K562 (cell line): ENCODE measurements around the gene HOXC11. TPM values are rescaled to one million over a fixed set of nuclear protein-coding genes. Genes with fewer than 3 reads are reported as not detected.

Source experiments
- ATAC-seq: fragments of 200-7000 bp; cut with Tn5 transposase; 3 replicates; pipeline ENCODE4 v1.9.1; 2020; ENCODE audit warnings: moderate library complexity
- BruUV-seq: library from RNA; stranded (reverse); fragments of 400-500 nt; replicated peaks from 2 replicates; lab custom pipeline; 2021; lab: Mats Ljungman, UMichigan
- CTCF ChIA-PET: fragments of 300-600 bp; formaldehyde crosslinking; extraction: SDS; loops from one replicate; lab custom pipeline; 2021; ENCODE audit warnings: low intra/inter-chr PET ratio; lab: Yijun Ruan, JAX
- POLR2A ChIA-PET: fragments of 300-600, 350-650 bp; sonication (Branson Sonifier 250); formaldehyde crosslinking; extraction: SDS; loops from one replicate; lab custom pipeline; 2021; ENCODE audit warnings: antibody characterized with exemption, inconsistent platforms; lab: Yijun Ruan, JAX
- DNase-seq, 4 experiments: peaks; one replicate each; pipeline versions ENCODE4 v3.0.0 to v3.0.0-alpha.2; 2011 to 2018; ENCODE audit warnings: low spot score in 3 of 4, mixed read lengths in 3 of 4; ENCODE audit errors: extremely low read depth in 1 of 4
- FAIRE-seq: peaks from 2 replicates; lab custom pipeline; 2011; peaks lifted over from hg19 to GRCh38; lab: Jason Lieb, UNC
- H2AFZ ChIP-seq: 2 replicates; pipeline ENCODE4 v1.6.0; 2011; ENCODE audit warnings: low read depth, low read length, control low read depth, inconsistent platforms
- H3K27ac ChIP-seq: fragments of 200-600 bp; 3 replicates; pipeline ENCODE4 v1.8.0; 2011; ENCODE audit warnings: low read depth, mild to moderate bottlenecking, control low read depth, inconsistent platforms, low read length, moderate library complexity, mixed read lengths; ENCODE audit errors: extremely low read depth
- H3K27me3 ChIP-seq, 2 experiments: fragments of 300-600 bp in 1 of 2; 2 replicates in 1 of 2; 3 replicates in 1 of 2; pipeline versions ENCODE4 v1.6.0 to v1.8.0; 2011; ENCODE audit warnings: inconsistent platforms in 2 of 2, low read length in 2 of 2, mild to moderate bottlenecking in 1 of 2, mixed read lengths in 1 of 2, moderate library complexity in 1 of 2; ENCODE audit not compliant: control insufficient read depth in 2 of 2, insufficient read depth in 2 of 2
- H3K36me3 ChIP-seq: fragments of 300-600 bp; 3 replicates; pipeline ENCODE4 v1.8.0; 2011; ENCODE audit warnings: mild to moderate bottlenecking, low read length, inconsistent platforms; ENCODE audit not compliant: control insufficient read depth, insufficient read depth
- H3K4me1 ChIP-seq, 2 experiments: fragments of 200-600 bp in 1 of 2; replicated peaks in 1 of 2; 2 replicates in 1 of 2; 3 replicates in 1 of 2; pipeline versions ENCODE4 v1.5.1 to v1.8.0; 2011; ENCODE audit warnings: inconsistent platforms in 2 of 2, low read length in 2 of 2, mild to moderate bottlenecking in 1 of 2, mixed read lengths in 1 of 2, moderate library complexity in 1 of 2; ENCODE audit not compliant: control insufficient read depth in 2 of 2, insufficient read depth in 2 of 2
- H3K4me2 ChIP-seq: 2 replicates; pipeline ENCODE4 v1.6.1; 2011; ENCODE audit warnings: low read length, control low read depth, inconsistent platforms, mixed read lengths; ENCODE audit not compliant: insufficient read depth
- H3K4me3 ChIP-seq: fragments of 200-600 bp; sonication (generic), shearing (Covaris generic); 2 replicates; pipeline ENCODE4 v1.5.1; 2016; ENCODE audit warnings: control low read depth, inconsistent platforms
- H3K79me2 ChIP-seq: fragments of 200-600 bp; 3 replicates; pipeline ENCODE4 v1.8.0; 2011; ENCODE audit warnings: low read length, inconsistent platforms; ENCODE audit not compliant: control insufficient read depth, insufficient read depth
- H3K9ac ChIP-seq, 2 experiments: 2 replicates each; pipeline versions ENCODE4 v1.6.0 to v1.6.1; 2011; ENCODE audit warnings: low read depth in 2 of 2, low read length in 2 of 2, control low read depth in 1 of 2, inconsistent platforms in 1 of 2, mild to moderate bottlenecking in 1 of 2, mixed read lengths in 1 of 2; ENCODE audit not compliant: insufficient read depth in 1 of 2
- H3K9me1 ChIP-seq: one replicate; pipeline ENCODE4 v1.6.0; 2011; ENCODE audit warnings: inconsistent platforms, mild to moderate bottlenecking, low read length, moderate library complexity; ENCODE audit not compliant: control insufficient read depth, insufficient read depth
- H3K9me3 ChIP-seq: replicated peaks from 2 replicates; pipeline ENCODE4 v1.5.1; 2011; ENCODE audit warnings: low read depth, low read length, inconsistent platforms; ENCODE audit not compliant: control insufficient read depth, insufficient read depth
- H4K20me1 ChIP-seq: replicated peaks from 2 replicates; pipeline ENCODE4 v1.6.1; 2011; ENCODE audit warnings: low read length, inconsistent platforms, mixed read lengths; ENCODE audit not compliant: control insufficient read depth, insufficient read depth
- ARID4B ChIP-seq: sonication (generic); formaldehyde crosslinking; IDR thresholded peaks from 2 replicates; pipeline ENCODE4 v1.8.0; 2022; ENCODE audit warnings: mild to moderate bottlenecking, missing genetic modification reagents
- KAT7 ChIP-seq: sonication (generic); formaldehyde crosslinking; IDR thresholded peaks from 2 replicates; pipeline ENCODE4 v1.8.0; 2022; ENCODE audit warnings: missing genetic modification reagents, mild to moderate bottlenecking, borderline replicate concordance
- SREBF2 ChIP-seq: sonication (generic); formaldehyde crosslinking; IDR thresholded peaks from 2 replicates; pipeline ENCODE4 v1.4.0; 2020; ENCODE audit warnings: mild to moderate bottlenecking, missing genetic modification reagents
- TAF7 ChIP-seq: fragments of 450-650 bp; IDR thresholded peaks from 2 replicates; pipeline ENCODE4 v1.6.1; 2016; ENCODE audit warnings: missing genetic modification characterization, missing compliant biosample characterization
- WGBS: fragments of 100-300 bp; shearing (Covaris generic); methylation state at CpG from one replicate; pipeline ENCODE4 v1.1.6; 2016; ENCODE audit warnings: low coverage, mixed read lengths; ENCODE audit not compliant: insufficient coverage; ENCODE audit errors: missing lambda C conversion rate; 5-methylcytosine and 5-hydroxymethylcytosine counted together
- in situ Hi-C: fragments of 300-500 bp; cut with MboI; formaldehyde crosslinking; loops from 4 replicates; pipeline ENCODE4 v1.15.0; 2018; ENCODE audit warnings: inconsistent platforms, mixed read lengths
- intact Hi-C: fragments of 100-400 bp; cut with micrococcal nuclease; formaldehyde crosslinking; loops from 2 replicates; pipeline ENCODE4 v1.14.2; 2022
- polyA plus RNA-seq, 8 experiments: library from polyadenylated mRNA; depleted of rRNA in 4 of 8; stranded (reverse) in 5 of 8; unstranded in 3 of 8; fragments of >200 nt; fragmentation: Nextera tagmentation in 2 of 8; fragmentation: Illumina TruSeq in 1 of 8; extraction: Ambion mirVana in 2 of 8; extraction: Trizol in 1 of 8; gene quantifications; 2 replicates each; pipeline versions ENCODE4 v1.2.1 to v1.2.3, GENCODE V29; 2011 to 2014; ENCODE audit warnings: inconsistent platforms in 1 of 8, missing spikeins in 1 of 8
- total RNA-seq, 7 experiments: library from RNA; depleted of rRNA in 6 of 7; stranded (reverse); fragments of >200 nt in 6 of 7; fragmentation: Illumina TruSeq in 2 of 7; extraction: Trizol in 2 of 7; gene quantifications; 2 replicates each; pipeline versions ENCODE4 v1.2.1 to v1.2.3, GENCODE V29; 2011 to 2021; ENCODE audit warnings: low replicate concordance in 1 of 7

HOXC11 gene
- total and polyA plus RNA-seq, 9 of the 15 experiments (the other 6 are each of a cell fraction or from before 2014, with no cell fraction given) = not detected

DNA sequence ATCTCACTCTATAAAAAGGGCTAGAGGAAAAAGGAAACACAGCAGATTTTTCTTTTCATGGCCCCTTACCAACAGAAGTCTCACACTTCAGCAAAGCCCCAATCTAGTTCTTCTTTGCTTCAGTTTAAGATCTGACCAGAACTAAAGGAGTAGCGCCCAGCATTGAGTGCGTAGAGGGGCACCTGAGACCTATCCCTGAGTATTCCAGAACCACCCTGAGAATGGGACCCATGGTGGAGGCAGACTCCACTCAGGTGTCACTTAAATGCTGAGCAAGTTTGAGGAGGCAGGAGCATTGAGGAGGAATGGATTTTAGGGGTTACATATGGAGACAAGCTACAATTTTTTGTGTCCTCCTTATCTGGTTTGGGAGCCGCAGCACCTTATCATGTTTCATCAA is 1.8 kb upstream of the HOXC11 start:
- H3K27me3 ChIP-seq = peaks cover 68 to 89% of the 10 kb centered on the region in 2 experiments
- POLR2A ChIA-PET = interaction anchor here (1.4 kb wide), 1 partner anchor 25 kb away, joined by 4 read pairs; no protein-coding TSS in a partner anchor
- no peaks in the 10 kb centered on the region for H3K9me3 ChIP-seq
- no TSS peak for BruUV-seq
- in situ Hi-C loops = no loop called here
- peaks cover 5% of the 10 kb centered on the region for H4K20me1 ChIP-seq
- no peak overlapping the region for H3K4me3 ChIP-seq
- CTCF ChIA-PET = no interaction called here
- no peak overlapping the region for H3K9ac ChIP-seq
- WGBS = 0% methylated on average over 3 of the region's 3 CpGs
- DNase-seq (no peak), FAIRE-seq (no peak), ATAC-seq (no peak)
- no peaks in the 10 kb centered on the region for H3K9me1 ChIP-seq
- no peak overlapping the region for H2AFZ ChIP-seq
- H3K4me1 ChIP-seq = peaks cover 0 to 27% of the 10 kb centered on the region in 2 experiments; a peak in 2 of 5 replicates
- H3K27ac ChIP-seq = no peak overlapping the region
- H3K36me3 ChIP-seq = no peaks in the 10 kb centered on the region
- no peaks in the 10 kb centered on the region for H3K79me2 ChIP-seq
- intact Hi-C loops = no loop called here
- no peak for TF ChIP-seq TAF7 (tag)
- TF ChIP-seq KAT7 (CRISPR knock-in tag) = no peak
- no peak overlapping the region for H3K4me2 ChIP-seq

- intact Hi-C loops (no loop called here), in situ Hi-C loops (no loop called here)
- 0% methylated on average over 2 of the region's 2 CpGs for WGBS
- Histone ChIP-seq H3K27ac (no peak overlapping the region), H3K4me2 (no peak overlapping the region), H3K9ac (no peak overlapping the region), H3K79me2 (no peaks in the 10 kb centered on the region), H3K4me1 (peaks cover 0 to 26% of the 10 kb centered on the region in 2 experiments; a peak in 2 of 5 replicates), H3K9me1 (no peaks in the 10 kb centered on the region), H2AFZ (no peak overlapping the region), H3K27me3 (peaks cover 63 to 89% of the 10 kb centered on the region in 2 experiments), H3K9me3 (no peaks in the 10 kb centered on the region), H3K4me3 (no peak overlapping the region), H3K36me3 (no peaks in the 10 kb centered on the region), H4K20me1 (peaks cover 5% of the 10 kb centered on the region)
- DNase-seq = no peak
- ATAC-seq = no peak
- no peak for TF ChIP-seq ARID4B (CRISPR knock-in tag)
- TF ChIP-seq SREBF2 (CRISPR knock-in tag) = no peak
- FAIRE-seq = no peak
- BruUV-seq = no TSS peak
- ChIA-PET CTCF (no interaction called here), POLR2A (interaction anchor here (0.6 to 1.4 kb wide), 3 partner anchors 17 to 153 kb away, joined by 4 read pairs; no protein-coding TSS in a partner anchor)
These were observed 1.2 kb upstream of the HOXC11 start for GRCh38 chr12:53971686-53972085.
